Choroid plexus epithelial cell (primary cell): ENCODE data around the gene TMEM106A.
"Not testable (repeated sequence)": the region's sequence is repeated elsewhere in the genome, so short reads cannot be mapped to it uniquely, and the experiment has no call there.

Source experiments
- DNase-seq: peaks from one replicate; pipeline ENCODE4 v3.0.0-alpha.2; 2010; ENCODE audit warnings: low read depth
- H3K4me3 ChIP-seq: 2 replicates; pipeline ENCODE4 v1.5.1; 2011; ENCODE audit warnings: low read depth, mild to moderate bottlenecking, control low read depth, low read length, moderate library complexity
- TF ChIP-seq, protein P1 (sequence below): conservative IDR thresholded peaks from 2 replicates; pipeline ENCODE4 v1.5.1; 2011; ENCODE audit warnings: low read depth, mild to moderate bottlenecking, control low read depth, inconsistent platforms, low read length, moderate library complexity

Gene TMEM106A, protein sequence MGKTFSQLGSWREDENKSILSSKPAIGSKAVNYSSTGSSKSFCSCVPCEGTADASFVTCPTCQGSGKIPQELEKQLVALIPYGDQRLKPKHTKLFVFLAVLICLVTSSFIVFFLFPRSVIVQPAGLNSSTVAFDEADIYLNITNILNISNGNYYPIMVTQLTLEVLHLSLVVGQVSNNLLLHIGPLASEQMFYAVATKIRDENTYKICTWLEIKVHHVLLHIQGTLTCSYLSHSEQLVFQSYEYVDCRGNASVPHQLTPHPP

DNA sequence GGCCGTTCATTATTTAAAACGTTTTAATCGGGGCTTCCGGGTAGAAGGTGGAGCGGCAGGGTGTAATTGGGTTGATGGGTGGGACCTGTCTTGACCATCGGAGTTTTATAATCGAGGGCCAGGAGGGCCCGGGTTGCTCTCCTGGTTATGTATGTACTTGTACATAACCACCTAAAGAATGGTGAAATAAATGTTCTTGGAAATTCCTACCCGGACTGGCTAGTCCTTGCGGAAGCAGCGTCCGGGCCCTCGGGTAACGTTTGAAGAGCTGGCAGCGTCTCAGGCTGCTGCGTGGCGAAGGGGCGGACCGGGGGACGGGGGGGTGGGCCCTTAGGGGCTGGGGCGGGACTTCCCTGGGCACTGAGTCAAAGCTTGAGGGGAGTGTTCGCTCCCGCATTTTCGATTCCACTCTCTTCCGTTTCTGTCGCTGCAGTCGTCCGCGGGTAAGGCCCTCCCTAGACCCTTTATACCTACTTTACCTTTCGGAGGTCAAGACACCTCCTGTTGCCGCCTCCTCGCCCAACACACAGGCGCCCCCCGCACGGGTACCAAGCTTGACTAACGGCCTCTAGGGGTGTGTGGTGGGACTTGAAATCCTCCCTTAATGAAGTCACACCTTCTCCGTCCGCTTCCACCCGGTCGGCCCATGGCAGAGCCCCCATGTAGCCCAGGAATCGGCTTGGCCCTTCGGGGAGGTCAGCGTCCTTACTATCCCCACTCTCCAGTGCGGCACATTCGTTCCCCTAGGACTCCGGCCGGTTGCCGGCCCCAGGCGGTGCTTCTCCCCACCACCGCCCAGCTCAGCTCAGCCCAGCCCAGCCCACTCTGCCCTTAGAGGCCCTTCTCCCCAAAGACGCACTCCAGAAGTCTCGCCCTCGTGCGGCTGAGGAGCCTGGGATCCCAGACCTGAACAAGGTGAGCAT lies at the start of gene TMEM106A:
Gene TMEM106A, plus strand, starts transcription at position 396 of the 923 bp plus-strand sequence. CDS start 1,167 bp downstream, outside the sequence.
- TF ChIP-seq, protein P1, sequence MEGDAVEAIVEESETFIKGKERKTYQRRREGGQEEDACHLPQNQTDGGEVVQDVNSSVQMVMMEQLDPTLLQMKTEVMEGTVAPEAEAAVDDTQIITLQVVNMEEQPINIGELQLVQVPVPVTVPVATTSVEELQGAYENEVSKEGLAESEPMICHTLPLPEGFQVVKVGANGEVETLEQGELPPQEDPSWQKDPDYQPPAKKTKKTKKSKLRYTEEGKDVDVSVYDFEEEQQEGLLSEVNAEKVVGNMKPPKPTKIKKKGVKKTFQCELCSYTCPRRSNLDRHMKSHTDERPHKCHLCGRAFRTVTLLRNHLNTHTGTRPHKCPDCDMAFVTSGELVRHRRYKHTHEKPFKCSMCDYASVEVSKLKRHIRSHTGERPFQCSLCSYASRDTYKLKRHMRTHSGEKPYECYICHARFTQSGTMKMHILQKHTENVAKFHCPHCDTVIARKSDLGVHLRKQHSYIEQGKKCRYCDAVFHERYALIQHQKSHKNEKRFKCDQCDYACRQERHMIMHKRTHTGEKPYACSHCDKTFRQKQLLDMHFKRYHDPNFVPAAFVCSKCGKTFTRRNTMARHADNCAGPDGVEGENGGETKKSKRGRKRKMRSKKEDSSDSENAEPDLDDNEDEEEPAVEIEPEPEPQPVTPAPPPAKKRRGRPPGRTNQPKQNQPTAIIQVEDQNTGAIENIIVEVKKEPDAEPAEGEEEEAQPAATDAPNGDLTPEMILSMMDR: peak; percentile 59
- peak; percentile 89 for DNase-seq
- peak within 1 kb of the TSS; percentile 74 for H3K4me3 ChIP-seq

DNA sequence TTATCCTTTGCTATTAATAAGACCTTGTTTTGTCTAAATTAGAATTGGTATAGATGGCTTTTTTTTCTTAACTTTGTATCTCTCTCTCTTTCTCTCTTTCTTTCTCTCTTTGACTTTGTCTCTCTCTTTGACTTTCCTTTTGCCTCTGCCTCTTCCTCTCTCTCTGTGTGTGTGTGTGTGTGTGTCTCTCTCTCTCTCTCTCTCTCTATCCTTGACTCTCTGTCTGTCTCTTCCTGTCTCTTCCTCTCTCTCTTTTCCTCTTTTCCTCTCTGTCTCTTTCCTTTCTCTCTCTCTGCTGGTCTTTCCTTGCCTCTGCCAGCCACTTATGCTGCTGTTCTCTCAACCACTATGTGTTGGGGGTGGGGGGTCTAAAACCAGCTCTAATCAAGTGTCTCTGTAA lies 45.7 kb upstream of the TMEM106A start:
- not testable (repeated sequence) for H3K4me3 ChIP-seq, DNase-seq

DNA sequence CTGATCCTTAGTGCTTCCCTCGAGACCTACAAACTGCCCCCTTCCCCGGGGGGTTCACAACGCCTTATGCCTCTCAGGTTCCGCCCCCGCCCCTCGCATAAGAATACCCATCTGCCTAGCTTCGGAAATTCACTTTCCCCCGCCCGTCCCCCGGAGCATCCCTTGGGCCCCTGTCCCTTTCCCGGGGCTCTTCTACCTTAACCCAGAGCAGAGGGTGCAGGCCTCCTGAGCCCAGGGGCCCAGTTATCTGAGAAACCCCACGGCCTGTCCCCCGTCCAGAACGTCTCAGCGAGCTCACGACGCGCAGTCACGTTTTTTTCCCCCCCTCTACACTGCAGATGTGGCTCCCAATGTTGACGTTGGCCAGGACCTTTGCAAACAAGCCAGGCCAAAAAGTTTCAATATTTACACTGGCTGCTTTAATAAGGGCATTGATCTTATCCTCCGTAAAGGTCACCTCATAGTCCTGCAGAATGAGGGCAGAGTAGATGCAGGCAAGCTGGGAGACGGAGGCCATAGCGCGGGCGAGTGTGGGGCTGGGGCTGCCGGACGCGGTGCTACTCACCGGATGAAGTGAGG lies 42.0 kb upstream of the TMEM106A start:
- DNase-seq: peak; percentile 42
- TF ChIP-seq, protein P1: no peak
- H3K4me3 ChIP-seq: peak overlapping the region; percentile 84

DNA sequence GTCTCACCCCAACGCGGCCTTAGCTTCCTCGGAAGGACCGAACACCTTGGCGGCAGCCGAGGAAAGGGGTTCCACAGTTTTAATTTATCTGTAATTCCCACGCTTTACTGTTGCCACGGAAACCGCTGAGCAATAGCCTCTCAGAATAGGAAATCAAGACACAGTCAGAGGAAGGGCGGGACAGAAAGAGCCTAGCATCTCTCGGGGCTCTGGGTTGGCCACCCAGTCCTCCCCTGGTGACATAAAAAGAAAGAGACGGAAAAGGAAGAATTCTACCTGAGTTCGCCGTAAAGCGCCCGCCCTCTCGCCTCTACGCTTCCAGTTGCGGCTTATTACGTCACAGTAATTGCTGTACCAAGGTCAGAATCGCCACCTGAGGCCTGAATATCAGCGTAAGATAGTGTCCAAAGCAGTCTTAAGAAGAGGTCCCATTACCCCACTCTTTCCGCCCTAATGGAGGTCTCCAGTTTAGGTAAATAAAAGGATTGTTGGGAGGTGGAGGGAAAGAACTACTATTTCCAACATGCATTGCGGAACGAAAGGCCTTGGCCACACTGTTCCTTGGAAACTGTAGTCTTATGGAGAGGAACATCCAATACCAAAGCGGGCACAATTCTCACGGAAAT lies 41.4 kb upstream of the TMEM106A start:
- TF ChIP-seq, protein P1: no peak
- H3K4me3 ChIP-seq: peak overlapping the region; percentile 84
- peak; percentile 98 for DNase-seq

DNA sequence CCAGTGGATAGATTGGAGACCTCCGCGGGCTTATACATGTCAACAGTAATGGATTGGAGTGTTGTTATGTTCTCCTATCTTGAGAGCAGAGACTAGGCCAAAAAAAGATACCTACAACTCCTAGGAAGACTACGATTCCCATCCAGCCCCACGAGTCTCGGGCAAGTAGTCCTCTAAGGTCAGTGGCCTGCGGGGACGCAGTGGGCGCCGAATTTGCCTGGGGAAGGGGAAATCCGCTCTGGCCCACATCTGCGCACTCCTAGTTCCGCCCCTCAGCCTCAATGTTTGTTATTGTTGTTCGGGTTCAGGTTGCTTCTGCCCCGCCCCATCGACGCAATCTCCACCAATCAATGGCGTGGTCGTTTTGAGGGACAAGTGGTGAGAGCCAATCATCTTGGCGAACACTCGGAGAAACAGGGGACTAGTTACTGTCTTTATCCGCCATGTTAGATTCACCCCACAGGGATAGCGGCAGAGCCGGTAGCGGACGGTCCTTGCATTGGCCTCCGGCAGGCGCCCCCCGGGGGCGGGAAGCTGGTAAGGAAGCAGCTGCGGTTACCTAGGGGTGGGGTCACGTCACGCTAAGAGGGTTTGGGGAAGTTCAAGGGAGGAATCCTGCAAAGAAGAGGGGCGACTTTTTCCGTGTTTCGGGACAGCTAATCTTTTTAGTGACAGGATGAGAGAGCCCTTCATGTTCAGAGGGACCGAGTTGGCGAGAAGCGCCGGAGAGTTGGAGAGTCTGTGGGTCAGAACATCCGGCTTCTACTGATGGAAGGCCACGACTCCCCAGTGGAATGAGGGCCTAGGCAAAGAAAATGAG lies 40.7 kb upstream of the TMEM106A start, which contains the start of gene NBR1:
Gene NBR1, plus strand, starts transcription at position 449 of the 820 bp plus-strand sequence. CDS start 4,586 bp downstream, outside the sequence.
- DNase-seq: peak; percentile 99
- TF ChIP-seq, protein P1: peak; percentile 28
- peak within 1 kb of the TSS; percentile 84 for H3K4me3 ChIP-seq

DNA sequence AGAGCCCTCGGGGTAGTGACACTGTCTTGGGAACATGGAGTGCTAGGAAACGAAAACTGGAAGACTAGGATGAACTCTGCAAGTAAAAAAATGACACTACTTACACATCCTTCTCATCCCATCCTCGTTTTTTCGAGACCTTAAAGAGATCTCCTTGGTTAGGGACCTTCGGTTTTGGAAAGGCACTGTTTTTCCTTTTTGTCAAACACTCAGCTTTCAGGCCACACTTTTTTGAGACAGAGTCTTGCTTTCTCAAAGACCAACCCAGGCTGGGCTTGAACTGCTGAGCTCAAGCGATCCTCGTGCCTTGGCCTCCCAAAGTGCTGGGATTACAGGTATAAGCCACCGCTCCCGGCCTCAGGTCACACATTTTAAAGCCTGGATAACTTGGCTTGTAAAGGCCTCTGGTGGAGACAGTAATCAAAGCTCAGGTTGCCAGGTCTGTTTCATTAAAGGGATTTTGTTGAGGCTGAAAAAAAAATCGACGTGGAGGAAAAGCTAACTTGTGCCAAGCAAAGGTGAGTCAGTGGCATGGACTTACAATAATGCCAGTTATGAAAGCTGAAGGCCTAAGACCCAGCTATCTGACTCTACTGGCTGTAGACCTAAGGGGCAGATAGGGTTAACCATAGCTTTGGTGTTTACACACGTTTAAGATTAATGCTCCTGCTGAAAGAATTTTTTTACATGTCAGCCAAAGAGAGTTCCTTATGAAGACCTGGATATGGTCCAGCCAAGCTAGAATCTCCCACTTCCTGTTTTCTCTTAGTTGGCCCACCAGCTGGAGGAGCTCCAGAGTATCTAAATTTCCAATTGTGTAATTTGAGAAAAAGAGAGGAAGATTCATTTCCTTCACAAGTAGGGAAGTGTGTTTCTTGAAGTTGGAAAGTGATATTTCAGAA lies 39.8 kb upstream of the TMEM106A start:
- TF ChIP-seq, protein P1: peak; percentile 58
- DNase-seq: peak; percentile 94
- H3K4me3 ChIP-seq: peak overlapping the region; percentile 84
